ENCODE data around the gene ZBTB25.

DNA sequence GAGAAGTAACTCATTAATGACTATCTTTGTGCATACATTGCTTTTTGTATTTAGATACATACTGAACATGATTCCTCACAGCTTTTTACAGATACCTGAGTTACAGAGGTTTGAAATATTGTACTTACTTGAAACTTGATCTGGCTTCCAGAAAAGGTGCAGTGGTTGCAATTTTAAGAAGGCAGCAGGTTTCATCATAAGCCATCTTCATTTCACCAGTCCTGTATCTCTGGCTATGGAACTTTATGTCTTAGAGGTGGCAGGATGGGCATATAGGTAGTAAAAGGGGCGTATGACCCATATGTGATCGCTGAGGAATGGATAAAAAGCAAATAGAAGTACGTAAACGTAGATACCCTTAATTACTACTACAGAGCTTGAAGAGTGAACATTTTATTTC, 14.6 kb upstream of the ZBTB25 start:
- TF ChIP-seq EZH2 (IDR thresholded peaks at IDR 0.05; ENCODE audit: insufficient read depth, poor library complexity, severe bottlenecking) (no peak), EZH2phosphoT487 (IDR thresholded peaks at IDR 0.05; ENCODE audit: insufficient read depth, low read depth) (no peak)
